Measurements from ENCODE around the gene ATP10A.

DNA sequence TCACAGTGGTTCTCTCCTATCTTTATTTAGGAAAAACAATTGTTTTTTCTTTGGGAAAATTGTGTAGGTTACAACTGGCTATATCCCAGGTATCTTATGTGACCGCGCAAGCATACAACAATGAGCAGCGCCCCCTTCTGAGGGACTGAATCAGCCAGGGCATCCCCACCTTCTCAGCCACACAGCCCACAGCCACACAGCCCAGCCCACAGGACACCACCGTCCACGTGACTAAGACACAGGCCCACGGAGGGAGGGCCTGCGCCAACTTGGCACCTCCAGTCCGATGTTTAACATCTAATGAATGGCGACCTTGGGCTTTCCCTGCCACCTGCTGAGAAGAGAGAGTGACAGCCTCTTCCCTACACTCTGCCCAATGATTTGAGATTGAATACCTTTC, 68.1 kb downstream of the ATP10A start:
- no peak for TF ChIP-seq ZC3H10 (CRISPR knock-in tag; IDR thresholded peaks at IDR 0.05)
- TF ChIP-seq ZNF565 (CRISPR knock-in tag; conservative IDR thresholded peaks at IDR 0.05; ENCODE audit: low read depth) = no peak
- TF ChIP-seq TSHZ2 (CRISPR knock-in tag; IDR thresholded peaks at IDR 0.05) = no peak
- no peak for TF ChIP-seq CSDC2 (CRISPR knock-in tag; IDR thresholded peaks at IDR 0.05)
